GM19238 (cell line): Measurements from ENCODE around the gene TGIF1.
"Not testable (repeated sequence)": the region's sequence is repeated elsewhere in the genome, so short reads cannot be mapped to it uniquely, and the experiment has no call there.

Experiments used
- DNase-seq: peaks from one replicate; pipeline ENCODE4 v3.0.0; 2011; ENCODE audit warnings: low spot score; ENCODE audit not compliant: insufficient read length

Gene TGIF1

DNA sequence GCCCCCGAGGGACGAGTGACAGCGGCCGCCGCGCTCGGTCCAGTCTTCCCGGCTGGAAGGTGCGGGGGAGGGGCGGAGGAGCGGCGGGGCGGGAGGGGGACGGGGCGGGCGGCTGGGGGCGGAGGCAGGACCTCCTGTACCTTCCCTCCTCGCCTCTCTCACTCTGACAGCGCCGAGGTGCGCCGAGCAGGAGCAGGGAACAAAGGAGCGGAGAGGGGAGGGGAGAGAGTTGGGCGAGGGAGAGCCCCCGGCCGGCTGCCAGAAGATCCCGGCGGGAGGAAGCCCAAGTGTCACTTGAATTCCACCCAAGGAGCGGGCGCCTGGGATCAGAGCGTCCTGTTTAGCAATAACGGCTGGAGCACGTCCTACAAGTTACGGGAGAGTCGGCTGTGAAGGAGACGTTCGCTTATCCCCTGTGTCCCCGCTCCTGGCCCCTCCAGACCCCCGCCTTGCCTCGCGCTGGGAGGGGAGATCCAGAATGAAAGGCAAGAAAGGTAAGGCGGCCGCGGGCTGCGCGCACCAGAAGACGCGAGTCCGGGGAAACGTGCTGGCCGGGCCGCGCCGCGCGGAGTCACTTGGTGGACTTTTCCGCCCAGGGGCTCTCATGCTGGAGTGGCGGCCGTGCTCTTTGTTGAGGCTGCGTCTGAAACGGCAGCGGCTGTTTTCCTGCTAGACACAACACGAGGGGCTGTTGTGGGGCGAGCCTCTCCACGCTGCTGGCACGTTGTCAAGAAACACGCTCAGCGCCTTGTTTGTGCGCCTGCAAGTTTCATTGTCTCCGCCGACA is at the start of gene TGIF1:
Gene TGIF1 (plus strand): TSS at position 161 of the 787 bp plus-strand sequence. CDS start 318 bp downstream, at position 479.
- DNase-seq: no peak

DNA sequence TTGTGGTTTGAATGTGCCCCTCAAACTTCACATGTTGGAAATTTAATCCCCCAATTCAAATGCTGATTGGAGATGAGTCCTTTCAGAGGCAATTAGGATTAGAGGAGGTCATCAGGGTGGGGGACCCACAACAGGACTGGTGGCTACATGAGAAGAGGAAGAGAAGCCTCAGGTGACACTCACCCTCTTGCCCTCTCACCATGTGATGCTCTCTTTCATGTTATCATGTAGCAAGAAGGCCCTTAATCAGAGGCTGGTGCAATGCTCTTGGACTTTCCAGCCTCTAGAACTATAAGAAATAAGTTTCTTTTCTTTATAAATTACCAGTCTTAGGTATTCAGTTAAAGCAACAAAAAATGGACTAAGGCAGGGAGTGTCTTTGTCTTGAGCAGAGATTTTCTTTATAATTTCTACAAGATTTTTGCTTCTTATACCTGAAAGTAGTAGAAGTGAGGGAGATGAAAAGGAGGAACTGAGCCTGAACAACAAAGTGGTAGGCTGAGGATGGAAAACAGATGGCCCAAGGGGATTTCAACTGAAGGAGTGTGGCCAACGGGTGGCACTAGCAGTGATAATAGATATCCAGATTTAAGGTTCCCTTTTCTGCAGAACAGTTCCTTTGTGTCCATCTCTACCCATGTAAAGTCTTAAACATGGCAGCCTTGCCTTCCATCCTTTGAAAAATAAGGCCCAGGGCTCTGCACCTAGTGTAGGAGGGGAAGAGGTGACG is 49.2 kb upstream of the TGIF1 start:
- no peak for DNase-seq

GRCh38 chr18:3401669-3402620 is 48.0 kb upstream of the TGIF1 start:
- peak; percentile 17 for DNase-seq

GRCh38 chr18:3402982-3403451 is 47.0 kb upstream of the TGIF1 start:
- DNase-seq: no peak

DNA sequence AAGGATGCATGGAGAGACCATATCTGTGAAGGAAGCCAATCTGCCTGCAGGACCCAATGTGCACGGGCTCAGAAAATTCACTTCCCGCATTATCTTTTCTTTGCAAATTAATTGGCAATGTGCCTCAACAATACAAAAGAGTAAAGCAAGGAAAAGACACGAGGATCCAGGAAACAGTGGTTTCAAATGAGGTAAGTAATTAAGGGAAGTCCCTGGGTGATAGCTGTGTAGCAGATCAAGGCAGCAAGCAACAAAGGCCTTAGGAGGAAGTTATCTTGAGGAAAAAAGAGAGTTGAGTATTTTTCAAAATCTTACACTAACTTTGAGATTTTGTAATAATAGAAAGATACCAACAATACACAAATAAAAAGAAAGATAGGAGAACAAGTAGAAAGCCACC is 44.3 kb upstream of the TGIF1 start:
- DNase-seq: no peak

DNA sequence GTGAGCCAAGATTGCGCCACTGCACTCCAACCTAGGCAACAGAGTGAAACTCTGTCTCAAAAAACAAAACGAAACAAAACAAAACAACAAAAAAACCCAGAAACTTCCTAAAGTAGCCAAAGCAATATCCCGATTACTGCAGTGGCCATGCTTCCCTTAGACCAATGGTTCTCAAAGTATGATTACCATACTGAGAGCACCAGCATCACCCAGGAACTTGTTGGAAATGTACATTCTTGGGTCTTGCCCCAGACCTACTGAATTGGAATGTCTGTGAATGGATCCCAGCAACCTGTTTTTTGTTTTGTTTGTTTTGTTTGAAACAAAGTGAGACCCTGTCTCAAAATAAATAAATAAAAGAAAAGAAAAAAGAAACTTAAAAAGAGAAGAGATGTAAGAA is 41.9 kb upstream of the TGIF1 start:
- no peak for DNase-seq

GRCh38 chr18:3409811-3410210 is 40.2 kb upstream of the TGIF1 start:
- DNase-seq: no peak

- no peak for DNase-seq
These were observed 39.7 kb upstream of the TGIF1 start for GRCh38 chr18:3410273-3410672.

GRCh38 chr18:3410876-3411275 is 39.1 kb upstream of the TGIF1 start:
- DNase-seq: not testable (repeated sequence)

DNA sequence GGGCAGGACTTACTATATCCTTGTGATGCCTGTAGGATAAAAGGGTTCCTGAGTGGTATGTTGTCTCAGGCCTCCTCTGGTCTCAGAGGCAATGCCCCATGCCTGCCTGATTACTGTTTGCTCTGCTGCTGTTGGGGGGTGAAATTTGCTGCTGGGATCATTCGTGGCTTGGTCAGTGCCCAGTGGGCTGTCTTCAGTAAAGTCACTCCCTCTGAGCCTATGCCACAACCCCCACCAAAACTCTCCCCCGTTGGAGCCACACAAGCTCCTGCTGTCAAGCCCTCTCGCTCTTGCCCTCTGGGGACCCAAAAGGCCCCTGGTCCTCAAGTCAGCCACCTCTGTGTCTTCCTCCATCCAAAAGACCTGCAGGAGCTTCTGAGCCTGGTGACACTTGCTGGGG is 38.6 kb upstream of the TGIF1 start:
- no peak for DNase-seq

DNA sequence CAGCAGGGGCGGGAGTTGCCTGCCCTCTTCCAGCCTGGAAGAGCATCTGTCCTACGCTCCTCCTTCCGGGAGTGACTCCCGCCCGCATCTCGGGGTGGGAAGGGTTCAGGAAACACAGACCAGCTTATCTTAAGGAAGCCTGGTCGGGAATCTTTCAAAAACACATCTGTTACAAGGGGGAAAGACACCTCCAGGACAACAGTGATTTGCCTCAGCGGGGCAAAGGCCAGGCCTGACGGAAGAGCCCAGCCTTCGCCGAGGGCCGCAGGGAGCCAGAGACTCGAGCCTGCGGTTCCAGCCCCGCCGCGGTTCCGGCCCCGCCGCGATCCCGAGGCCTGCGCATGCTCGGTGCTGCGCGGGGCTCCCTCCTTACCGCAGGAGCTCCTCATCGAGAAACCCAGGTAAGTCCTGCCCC is 38.1 kb upstream of the TGIF1 start:
- DNase-seq: no peak

DNA sequence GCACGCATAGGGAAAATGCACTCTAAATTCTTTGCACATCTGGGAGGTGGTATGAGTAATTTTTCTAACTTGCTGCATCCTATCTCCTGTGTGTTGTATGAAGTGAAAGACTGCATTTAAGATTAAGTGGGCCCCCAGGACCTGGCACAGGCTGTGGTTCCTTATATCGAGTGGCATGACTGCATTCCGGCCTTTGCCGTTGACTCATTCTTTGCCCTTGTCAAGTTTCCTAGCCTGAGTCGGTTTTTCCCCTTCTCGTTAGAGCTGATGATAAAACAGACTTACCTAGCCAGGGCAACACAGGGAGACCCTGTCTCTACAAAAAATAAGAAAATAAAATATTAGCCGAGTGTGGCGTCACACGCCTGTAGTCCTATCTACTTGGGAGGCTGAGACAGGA is 37.4 kb upstream of the TGIF1 start:
- not testable (repeated sequence) for DNase-seq

DNA sequence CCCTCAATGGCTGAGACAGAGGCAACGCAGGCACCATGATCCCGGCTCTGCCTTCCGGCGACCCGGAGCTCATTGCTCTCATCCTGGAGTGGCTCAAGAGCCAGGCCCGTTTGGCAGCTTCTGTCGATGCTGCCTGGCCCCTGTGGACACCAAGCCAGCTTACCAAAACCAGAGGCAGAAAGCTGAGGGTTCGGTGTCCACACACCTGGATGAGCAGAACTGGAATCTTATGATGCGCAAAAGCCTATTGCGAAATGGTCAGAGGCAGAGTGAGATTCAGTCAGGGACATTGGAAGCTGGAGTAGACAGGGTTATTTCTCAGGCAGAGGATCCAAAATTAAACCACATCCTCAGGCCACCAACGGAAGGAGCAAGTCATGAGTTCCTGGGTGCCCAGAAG is 34.9 kb upstream of the TGIF1 start:
- DNase-seq: no peak

- no peak for DNase-seq
These were observed 31.9 kb upstream of the TGIF1 start for GRCh38 chr18:3418083-3418482.

DNA sequence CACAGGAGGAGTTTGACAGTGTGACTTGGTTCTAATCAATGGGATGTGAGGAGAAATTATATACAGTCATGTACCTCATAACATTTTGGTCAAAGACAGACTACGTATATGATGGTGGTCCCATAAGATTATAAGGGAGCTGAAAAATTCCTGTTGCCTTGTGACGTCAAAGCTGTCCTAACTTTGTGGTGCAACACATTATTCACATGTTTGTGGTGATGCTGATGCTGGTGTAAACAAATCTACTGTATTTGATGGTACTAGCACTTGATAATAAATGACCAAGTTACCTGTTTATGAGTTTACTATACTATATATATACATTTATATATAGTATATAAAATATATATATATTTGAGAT is 29.1 kb upstream of the TGIF1 start:
- DNase-seq: no peak

- DNase-seq: no peak
These were observed 27.1 kb upstream of the TGIF1 start for GRCh38 chr18:3422905-3423304.

DNA sequence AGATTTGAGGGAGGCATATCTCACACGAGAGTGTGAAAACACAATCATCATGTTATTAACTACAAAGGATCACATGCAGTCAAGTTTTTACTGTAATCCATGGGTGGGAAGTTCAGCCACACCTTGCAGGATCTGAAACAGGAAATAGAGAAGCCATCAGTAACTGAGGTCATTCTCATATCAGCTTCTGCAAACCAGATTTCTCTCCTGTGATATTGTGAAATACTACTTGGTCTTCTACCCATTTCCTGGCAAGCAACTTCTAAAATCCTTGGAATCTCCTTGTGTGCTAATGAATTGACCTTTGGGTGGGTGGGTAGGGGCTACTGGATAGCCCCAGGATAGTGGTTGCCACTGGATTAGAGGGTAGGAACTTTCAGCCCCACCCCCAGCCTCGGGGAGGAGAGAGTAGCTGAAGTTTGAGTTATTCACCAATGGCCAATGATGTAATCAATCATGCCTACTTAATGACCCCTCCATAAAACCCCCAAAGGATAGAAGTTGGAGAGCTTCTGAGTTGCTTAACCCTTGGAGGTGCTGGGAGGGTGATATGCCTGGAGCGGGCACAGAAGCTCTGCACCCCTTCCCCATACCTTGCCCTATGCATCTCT is 25.6 kb upstream of the TGIF1 start:
- DNase-seq: no peak

- DNase-seq: no peak
These were observed 24.9 kb upstream of the TGIF1 start for GRCh38 chr18:3425030-3425429.

GRCh38 chr18:3425446-3425845 is 24.5 kb upstream of the TGIF1 start:
- DNase-seq: no peak

DNA sequence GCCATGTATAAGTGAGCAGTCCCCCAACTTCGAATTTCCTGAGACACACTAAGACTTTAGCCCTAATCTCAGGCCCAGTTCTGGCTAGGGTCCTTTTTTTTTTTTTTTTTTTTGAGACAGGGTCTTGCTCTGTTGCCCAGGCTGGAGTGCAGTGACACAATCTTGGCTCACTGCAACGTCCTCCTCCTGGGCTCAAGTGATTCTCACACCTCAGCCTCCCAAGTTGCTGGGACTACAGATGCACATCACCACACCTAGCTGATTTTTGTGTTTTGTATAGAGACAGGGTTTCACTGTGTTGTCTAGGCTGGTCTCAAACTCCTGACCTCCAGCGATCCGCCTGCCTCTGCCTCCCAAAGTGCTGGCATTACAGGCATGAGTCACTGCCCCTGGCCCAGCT is 23.9 kb upstream of the TGIF1 start:
- no peak for DNase-seq

DNA sequence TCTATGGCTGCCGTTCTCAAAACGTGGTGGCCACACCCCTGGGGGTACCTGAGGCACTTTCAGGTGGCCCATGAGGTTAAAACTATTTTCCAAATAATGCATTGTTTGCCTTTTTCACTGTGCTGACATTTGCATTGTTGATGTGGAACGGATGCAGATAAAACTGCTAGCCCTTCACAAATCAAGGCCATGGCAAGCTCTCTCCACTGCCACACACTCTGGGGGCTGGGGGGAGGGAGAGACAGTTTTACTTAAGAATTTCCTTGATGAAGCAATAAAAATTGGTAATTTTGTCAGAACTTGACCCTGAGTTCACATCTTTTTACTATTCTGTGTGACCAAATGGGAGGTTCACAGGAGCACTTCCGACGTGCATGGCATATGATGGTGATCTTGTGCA is 22.0 kb upstream of the TGIF1 start:
- DNase-seq: no peak
